GM21737 (cell line): ENCODE results near the gene FMNL3.
"Not testable (repeated sequence)": the region's sequence is repeated elsewhere in the genome, so short reads cannot be mapped to it uniquely, and the experiment has no call there.

Experiments
- ATAC-seq: cut with Tn5 transposase; IDR thresholded peaks from one replicate; pipeline ENCODE4 v1.9.1; 2021; ENCODE audit warnings: mild to moderate bottlenecking, moderate library complexity; ENCODE audit not compliant: unreplicated experiment

FMNL3 gene

GRCh38 chr12:49632986-49633702, 74.1 kb downstream of the FMNL3 start:
- no peak for ATAC-seq

GRCh38 chr12:49632401-49632800, 74.8 kb downstream of the FMNL3 start:
- no peak for ATAC-seq

DNA sequence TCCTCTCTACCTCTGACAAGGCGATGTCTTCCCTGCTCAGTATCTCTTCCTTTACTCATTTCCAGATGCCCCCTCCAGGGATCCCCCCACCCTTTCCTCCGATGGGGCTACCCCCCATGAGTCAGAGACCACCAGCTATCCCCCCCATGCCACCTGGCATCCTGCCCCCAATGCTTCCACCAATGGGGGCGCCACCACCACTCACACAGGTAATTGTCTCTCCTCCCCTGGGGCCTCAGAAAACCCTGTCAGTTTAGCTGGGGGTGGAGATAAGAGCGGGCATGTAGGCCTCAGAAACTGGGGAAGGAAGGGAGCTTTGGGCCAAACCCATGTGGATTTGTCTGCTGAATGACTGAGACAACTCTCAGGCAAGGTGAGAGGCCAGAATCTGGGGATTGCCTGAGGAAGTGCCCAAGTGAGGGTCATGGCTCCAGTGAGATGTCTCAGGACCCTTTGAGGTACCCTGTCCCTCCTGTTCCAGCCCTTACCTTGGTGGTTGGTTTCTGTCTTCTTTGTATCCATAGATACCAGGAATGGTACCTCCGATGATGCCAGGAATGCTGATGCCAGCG, 75.8 kb downstream of the FMNL3 start:
- ATAC-seq: no peak

- no peak for ATAC-seq
Measured at GRCh38 chr12:49627752-49628360, 79.3 kb downstream of the FMNL3 start.

DNA sequence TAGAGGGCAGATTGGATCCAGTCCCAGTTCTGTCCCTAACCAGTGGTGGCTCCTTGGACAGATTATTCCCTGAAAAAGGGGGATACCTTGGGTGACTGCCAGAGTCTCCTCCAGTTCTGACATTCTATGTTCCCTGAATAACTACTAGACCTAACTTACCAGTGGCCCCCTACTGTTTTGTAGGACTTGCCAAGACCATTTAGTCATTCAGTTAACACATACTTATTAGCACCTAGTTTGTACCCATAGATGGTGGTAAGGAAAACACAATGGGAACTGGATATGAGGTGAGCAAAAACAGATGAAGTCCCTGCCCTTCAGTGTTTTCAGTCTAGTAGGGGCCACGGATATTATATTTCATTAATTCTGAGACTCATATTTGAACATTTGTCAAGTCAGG, 80.4 kb downstream of the FMNL3 start:
- ATAC-seq: no peak

GRCh38 chr12:49626169-49626835, 80.9 kb downstream of the FMNL3 start:
- no peak for ATAC-seq

DNA sequence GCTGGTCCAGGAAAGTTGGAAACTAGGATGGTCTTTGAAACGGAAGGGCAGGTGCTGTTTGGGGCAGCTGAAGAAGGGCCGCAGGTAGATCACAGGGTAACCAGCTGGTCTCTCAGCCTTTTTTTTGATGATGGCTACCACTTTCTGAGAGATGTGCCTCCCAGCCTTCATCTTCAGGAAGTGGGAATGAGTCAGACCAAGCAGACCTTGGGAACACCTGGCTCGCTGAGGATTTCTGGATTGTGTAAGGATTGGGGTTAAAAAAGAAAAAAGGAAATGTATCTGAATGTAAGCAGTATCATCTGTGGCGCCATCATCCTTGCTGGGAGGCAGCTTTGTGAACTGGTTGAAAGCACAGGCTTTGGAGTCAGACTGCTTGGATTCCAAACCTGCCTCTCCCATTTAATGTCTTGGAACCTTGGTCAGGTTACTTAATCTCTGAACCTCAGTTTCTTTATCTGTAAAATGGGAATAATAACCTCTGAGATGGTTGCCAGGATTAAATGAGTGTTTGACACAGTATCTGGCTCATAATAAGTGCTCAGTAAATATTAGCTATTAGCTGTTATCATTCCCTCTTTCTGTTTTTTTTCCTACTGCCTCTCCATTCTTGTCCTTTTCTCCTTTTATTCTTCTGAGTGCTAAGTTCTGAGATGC, 82.2 kb downstream of the FMNL3 start:
- no peak for ATAC-seq

- ATAC-seq: peak; percentile 63
Measured at GRCh38 chr12:49623142-49623904, 83.9 kb downstream of the FMNL3 start, which contains the start of gene PRPF40B. Gene PRPF40B (plus strand): TSS chr12:49623561. CDS start chr12:49623591, 30 bp downstream.

GRCh38 chr12:49622501-49623141, 84.6 kb downstream of the FMNL3 start:
- peak; percentile 31 for ATAC-seq

DNA sequence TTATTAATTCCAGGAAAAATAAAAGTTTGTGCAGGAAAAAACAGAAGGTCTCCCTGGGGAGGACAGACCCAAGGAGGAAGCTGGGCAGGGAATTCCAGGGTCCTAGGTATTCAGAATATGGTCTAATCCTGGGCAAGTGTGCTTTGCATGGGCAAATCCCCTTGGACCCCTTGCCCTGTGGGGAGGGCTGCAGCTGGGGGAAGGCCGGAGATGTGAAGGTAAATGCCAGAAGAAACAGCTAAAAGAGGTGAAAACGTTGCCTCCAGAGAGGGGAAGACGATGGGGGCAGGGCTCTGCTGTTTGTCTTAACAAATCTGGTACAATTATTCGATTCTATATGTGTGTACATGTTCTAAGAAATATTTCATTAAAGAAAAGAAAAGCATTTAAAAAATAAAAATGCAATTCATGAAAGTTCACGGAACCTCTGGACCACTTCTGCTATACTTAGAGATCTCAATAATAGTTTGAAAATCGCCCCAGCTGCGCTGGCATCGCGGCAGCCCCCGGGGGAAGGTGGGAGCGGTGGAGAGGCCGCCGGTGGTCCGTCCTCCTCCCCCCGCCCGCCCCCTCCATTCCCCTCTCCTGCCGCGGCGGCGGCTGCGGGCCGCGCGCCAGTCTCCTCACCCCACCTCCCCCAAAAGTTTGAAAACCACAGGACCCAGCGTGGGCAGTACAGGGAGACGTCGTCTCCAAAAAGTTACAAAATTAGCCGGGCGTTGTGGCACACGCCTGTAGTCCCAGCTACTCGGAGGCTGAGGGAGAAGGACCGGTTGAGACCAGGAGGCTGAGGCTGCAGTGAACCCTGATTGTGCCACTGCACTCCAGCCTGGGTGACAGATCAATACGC, 85.3 kb downstream of the FMNL3 start:
- no peak for ATAC-seq

- no peak for ATAC-seq
Measured at GRCh38 chr12:49619286-49619685, 87.9 kb downstream of the FMNL3 start.

DNA sequence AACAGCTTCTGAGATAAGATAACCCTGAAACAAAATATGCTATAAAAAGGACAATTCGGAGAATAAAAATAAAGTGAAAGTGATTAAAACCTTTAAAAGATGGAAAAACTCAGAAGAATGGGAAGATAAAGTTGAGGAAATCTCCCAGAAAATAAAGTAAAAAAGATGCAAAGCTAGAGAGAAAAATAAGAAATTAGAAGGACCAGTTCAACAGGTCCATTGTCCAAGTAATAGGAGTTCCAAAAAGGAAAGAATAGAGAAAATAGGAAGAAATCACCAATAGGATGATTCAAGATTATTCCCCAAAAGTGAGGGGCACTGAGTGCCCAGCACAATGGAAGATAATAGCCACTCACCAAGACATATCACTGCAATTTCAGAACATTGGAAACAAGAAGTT, 88.6 kb downstream of the FMNL3 start:
- ATAC-seq: no peak

GRCh38 chr12:49616533-49617219, 90.5 kb downstream of the FMNL3 start:
- no peak for ATAC-seq

GRCh38 chr12:49615725-49616124, 91.5 kb downstream of the FMNL3 start:
- ATAC-seq: no peak

DNA sequence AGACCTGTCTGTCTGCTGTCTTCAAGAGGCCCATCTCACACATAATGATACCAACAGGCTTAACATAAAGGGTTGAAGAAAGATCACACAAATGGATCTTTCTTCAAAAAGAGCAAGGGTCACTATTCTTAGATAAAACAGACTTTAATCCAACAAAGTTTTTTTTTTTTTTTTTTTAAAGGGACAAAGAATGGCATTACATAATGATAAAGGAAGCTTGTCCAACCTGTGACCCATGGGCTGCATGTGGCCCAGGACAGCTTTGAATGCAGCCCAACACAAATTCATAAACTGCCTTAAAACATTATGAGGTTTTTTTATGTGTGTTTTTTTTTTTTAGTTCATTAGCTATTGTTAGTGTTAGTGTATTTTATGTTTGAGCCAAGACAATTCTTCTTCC, 95.0 kb downstream of the FMNL3 start:
- no peak for ATAC-seq

DNA sequence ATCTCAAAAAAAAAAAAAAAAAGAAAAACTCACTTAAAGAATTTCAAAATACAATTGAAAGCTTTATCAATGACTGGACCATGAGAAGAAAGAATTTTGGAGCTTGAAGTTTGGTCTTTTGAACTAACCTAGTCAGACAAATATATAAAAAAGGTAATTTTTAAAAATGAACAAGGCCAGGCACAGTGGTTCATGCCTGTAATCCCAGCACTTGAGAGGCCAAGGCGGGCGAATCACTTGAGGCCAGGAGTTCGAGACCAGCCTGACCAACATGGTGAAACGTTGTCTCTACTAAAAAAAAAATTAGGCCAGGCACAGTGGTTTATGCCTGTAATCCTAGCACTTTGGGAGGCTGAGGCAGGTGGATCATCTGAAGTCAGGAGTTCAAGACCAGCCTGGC, 96.4 kb downstream of the FMNL3 start:
- not testable (repeated sequence) for ATAC-seq

DNA sequence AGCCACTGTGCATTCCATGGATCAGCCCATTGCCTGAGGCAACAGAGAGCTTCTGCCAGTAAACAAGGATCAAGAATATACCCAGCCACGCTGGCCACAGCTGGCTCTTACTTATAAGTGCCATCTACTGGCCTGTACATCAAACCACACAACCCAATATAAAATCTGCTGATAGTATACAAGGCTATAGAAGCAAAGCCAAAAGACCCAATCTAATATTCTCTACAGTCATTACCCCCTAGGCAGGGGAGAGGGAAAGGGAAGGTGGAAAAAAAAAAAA, 97.4 kb downstream of the FMNL3 start:
- no peak for ATAC-seq

DNA sequence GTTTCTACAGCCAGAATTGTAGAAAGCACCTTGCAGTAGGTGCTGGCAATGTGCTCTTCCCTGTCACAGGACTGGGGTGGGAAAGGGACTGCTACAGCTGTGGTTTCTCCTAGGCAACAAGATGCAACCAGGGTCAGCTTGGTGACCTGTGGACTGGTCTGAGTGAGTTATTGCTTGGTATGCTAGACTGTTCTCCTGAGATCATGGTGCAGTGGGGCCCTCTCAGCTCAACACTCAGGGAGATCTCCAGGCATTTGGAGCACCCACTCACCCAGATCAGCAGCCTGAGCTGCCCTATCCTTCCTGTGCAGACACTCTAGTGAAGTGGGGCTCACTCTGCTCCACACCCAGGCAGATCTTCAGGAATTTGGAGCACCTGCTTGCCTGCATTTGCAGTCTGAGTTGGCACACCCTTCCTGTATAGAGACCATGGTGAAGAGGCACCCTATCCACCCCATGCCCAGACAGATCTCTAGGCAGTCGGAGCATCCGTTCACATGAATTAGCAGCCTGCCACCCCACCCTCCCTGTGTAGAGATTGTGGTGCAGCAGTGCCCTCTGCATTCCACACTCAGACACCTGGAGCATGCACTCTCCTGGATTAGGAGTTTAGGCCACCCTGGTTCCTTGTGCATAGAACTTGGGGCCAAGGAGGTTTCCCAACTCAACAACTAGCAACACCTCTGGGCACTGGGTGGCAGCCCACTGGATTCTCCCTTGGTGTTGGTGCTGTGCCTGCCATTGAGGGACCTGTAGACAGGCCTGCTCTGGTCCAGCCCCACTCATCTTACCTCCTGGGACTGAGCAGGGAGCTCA, 97.9 kb downstream of the FMNL3 start:
- ATAC-seq: no peak
